ENCODE results near the gene ERMARD.

Gene ERMARD

DNA sequence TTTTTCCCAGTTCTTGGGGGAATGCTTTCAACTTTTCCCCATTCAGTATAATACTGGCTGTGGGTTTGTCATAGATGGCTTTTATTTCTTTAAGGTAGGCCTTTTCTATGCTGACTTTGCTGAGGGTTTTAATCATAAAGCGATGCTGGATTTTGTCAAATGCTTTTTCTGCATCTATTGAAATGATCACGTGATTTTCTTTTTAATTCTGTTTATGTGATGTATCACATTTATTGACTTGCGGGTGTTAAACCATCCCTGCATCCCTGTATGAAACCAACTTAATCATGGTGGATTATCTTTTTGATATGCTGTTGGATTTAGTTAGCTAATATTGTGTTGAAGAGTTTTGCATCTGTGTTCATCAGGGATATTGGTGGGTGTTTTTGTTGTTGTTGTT is 65.6 kb downstream of the ERMARD start:
- Histone ChIP-seq H3K36me3 (ENCODE audit: control insufficient read depth in 2 of 2, insufficient read depth in 2 of 2, low read length in 2 of 2) (no peaks in the 10 kb centered on the region), H3K4me3 (ENCODE audit: low read length in 2 of 2) (no peak overlapping the region), H3K27ac (ENCODE audit: low read depth in 2 of 2, low read length in 2 of 2) (no peak overlapping the region), H3K9ac (ENCODE audit: low read depth in 1 of 2, low read length in 2 of 2) (no peak overlapping the region), H3K9me3 (ENCODE audit: control insufficient read depth in 2 of 2, low read length in 2 of 2) (no peaks in the 10 kb centered on the region), H3K27me3 (ENCODE audit: control insufficient read depth in 2 of 2, insufficient read depth in 2 of 2, low read length in 2 of 2) (no peaks in the 10 kb centered on the region), H3K4me1 (ENCODE audit: control insufficient read depth in 2 of 2, insufficient read depth in 2 of 2, low read length in 2 of 2) (no peaks in the 10 kb centered on the region)

DNA sequence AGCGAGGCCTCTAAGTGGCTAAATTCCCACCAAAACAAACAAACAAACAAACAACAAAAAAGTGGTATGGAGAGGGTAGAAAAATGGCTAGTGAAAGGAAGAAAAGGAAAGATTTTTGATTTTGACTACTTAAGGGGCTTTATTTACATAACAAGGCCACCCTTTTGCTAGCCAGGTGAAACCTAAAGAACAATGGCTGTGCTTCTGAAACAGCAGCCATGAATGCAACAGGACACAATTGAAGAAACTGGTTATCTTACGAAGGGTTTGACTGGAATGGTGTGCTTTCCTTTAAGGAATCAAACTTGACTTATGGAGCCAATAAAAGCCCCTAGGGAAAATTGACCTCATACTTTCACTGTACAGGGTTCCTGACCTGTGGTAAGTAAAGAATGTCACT is 68.9 kb downstream of the ERMARD start:
- no peaks in the 10 kb centered on the region for H3K9me3 ChIP-seq (ENCODE audit: control insufficient read depth in 2 of 2, low read length in 2 of 2)
- H3K36me3 ChIP-seq (ENCODE audit: control insufficient read depth in 2 of 2, insufficient read depth in 2 of 2, low read length in 2 of 2): no peaks in the 10 kb centered on the region
- H3K9ac ChIP-seq (ENCODE audit: low read depth in 1 of 2, low read length in 2 of 2): no peak overlapping the region
- H3K4me1 ChIP-seq (ENCODE audit: control insufficient read depth in 2 of 2, insufficient read depth in 2 of 2, low read length in 2 of 2): no peaks in the 10 kb centered on the region
- no peak overlapping the region for H3K27ac ChIP-seq (ENCODE audit: low read depth in 2 of 2, low read length in 2 of 2)
- H3K27me3 ChIP-seq (ENCODE audit: control insufficient read depth in 2 of 2, insufficient read depth in 2 of 2, low read length in 2 of 2): no peaks in the 10 kb centered on the region
- H3K4me3 ChIP-seq (ENCODE audit: low read length in 2 of 2): no peak overlapping the region

DNA sequence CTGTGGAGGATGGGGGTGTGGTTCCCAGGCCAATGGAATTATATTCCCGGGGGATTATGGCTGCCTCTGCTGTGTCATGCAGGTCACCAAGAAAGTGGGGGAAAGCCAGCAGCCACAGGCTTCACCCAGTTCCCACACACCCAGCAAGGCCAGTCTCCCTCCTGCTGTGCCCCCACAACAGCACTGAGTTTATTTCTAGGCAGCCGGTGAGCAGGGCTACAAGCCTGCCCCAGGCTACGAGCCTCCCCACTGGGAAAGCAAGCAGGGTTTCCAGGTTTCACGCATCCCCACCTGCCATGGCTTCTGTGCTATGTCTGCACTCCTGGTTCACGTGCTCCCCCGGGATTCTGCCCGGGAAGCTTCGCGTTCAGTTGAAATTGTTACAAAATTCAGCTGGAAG is 72.6 kb downstream of the ERMARD start:
- Histone ChIP-seq H3K4me3 (ENCODE audit: low read length in 2 of 2) (no peak overlapping the region), H3K9me3 (ENCODE audit: control insufficient read depth in 2 of 2, low read length in 2 of 2) (no peaks in the 10 kb centered on the region), H3K36me3 (ENCODE audit: control insufficient read depth in 2 of 2, insufficient read depth in 2 of 2, low read length in 2 of 2) (no peaks in the 10 kb centered on the region), H3K27ac (ENCODE audit: low read depth in 2 of 2, low read length in 2 of 2) (no peak overlapping the region), H3K4me1 (ENCODE audit: control insufficient read depth in 2 of 2, insufficient read depth in 2 of 2, low read length in 2 of 2) (no peaks in the 10 kb centered on the region), H3K27me3 (ENCODE audit: control insufficient read depth in 2 of 2, insufficient read depth in 2 of 2, low read length in 2 of 2) (no peaks in the 10 kb centered on the region), H3K9ac (ENCODE audit: low read depth in 1 of 2, low read length in 2 of 2) (no peak overlapping the region)

DNA sequence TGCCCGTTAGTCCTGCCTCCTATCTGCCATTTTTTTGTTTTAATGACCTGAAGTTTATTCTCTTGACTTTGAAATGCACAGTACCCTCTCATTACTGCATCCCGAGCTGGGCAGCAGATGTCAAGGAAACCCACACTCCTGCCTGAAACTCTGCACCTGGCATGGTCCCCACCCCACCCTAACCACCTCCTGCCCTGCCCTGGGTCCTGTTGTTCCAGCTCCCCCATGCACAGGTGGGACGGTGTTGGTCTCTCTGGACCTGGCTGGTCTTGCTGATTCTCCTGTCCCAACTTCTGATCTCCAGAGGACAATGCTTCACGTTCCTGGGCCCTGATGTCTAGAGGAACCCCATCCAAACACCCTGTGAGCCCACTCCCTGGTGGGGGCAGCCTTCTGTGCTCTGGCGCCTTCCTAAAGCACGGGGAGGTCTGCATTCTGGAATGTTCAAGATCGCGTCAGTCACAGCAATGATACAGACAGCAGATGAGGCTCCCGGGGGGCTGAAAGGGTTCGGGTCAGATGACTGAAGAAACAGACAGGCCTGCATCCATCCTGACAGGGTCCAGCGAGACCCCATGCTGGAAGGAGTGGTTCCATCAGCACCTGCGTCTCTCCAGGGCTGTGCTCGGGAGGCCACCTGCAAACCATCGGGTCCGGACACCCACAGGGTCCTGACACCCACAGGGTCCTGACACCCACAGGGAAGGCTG is 73.6 kb downstream of the ERMARD start:
- no peak overlapping the region for H3K4me3 ChIP-seq (ENCODE audit: low read length in 2 of 2)
- no peak overlapping the region for H3K27ac ChIP-seq (ENCODE audit: low read depth in 2 of 2, low read length in 2 of 2)
- H3K27me3 ChIP-seq (ENCODE audit: control insufficient read depth in 2 of 2, insufficient read depth in 2 of 2, low read length in 2 of 2): no peaks in the 10 kb centered on the region
- H3K9ac ChIP-seq (ENCODE audit: low read depth in 1 of 2, low read length in 2 of 2): no peak overlapping the region
- H3K9me3 ChIP-seq (ENCODE audit: control insufficient read depth in 2 of 2, low read length in 2 of 2): no peaks in the 10 kb centered on the region
- H3K4me1 ChIP-seq (ENCODE audit: control insufficient read depth in 2 of 2, insufficient read depth in 2 of 2, low read length in 2 of 2): no peaks in the 10 kb centered on the region
- H3K36me3 ChIP-seq (ENCODE audit: control insufficient read depth in 2 of 2, insufficient read depth in 2 of 2, low read length in 2 of 2): no peaks in the 10 kb centered on the region

DNA sequence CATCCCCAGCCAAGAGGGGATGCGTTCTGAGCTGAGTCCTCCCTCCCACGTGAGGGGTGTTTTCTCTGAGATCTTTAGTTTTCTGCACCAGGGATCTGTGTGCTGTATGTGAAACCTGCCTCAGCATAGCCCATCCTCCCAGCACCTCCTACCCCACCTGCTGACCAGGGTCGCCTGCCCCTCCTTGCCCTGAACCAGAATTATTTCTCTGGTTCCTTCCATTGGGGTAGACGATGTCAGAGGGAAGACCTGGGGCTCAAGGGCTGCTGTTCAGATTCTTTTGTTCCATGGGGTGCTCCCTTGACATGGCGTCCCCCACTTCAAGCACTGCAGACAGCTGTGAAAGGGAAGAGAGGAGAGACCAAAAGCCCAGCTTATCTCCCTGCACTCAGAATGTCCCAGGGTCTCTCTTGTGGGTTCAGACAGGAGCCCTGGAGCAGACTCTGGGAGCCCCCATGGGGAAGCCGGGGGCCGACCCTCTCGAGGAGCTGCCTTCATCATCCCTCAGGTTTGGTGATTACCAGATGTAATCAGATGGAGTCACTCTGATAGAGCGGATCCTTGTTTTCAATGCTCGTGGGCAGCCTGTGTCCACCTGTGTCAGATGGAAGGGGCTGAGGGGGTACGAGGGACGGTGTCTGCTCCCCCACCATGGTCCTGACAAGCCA is 74.3 kb downstream of the ERMARD start:
- no peaks in the 10 kb centered on the region for H3K4me1 ChIP-seq (ENCODE audit: control insufficient read depth in 2 of 2, insufficient read depth in 2 of 2, low read length in 2 of 2)
- no peak overlapping the region for H3K27ac ChIP-seq (ENCODE audit: low read depth in 2 of 2, low read length in 2 of 2)
- H3K36me3 ChIP-seq (ENCODE audit: control insufficient read depth in 2 of 2, insufficient read depth in 2 of 2, low read length in 2 of 2): no peaks in the 10 kb centered on the region
- no peaks in the 10 kb centered on the region for H3K9me3 ChIP-seq (ENCODE audit: control insufficient read depth in 2 of 2, low read length in 2 of 2)
- no peaks in the 10 kb centered on the region for H3K27me3 ChIP-seq (ENCODE audit: control insufficient read depth in 2 of 2, insufficient read depth in 2 of 2, low read length in 2 of 2)
- no peak overlapping the region for H3K4me3 ChIP-seq (ENCODE audit: low read length in 2 of 2)
- no peak overlapping the region for H3K9ac ChIP-seq (ENCODE audit: low read depth in 1 of 2, low read length in 2 of 2)

DNA sequence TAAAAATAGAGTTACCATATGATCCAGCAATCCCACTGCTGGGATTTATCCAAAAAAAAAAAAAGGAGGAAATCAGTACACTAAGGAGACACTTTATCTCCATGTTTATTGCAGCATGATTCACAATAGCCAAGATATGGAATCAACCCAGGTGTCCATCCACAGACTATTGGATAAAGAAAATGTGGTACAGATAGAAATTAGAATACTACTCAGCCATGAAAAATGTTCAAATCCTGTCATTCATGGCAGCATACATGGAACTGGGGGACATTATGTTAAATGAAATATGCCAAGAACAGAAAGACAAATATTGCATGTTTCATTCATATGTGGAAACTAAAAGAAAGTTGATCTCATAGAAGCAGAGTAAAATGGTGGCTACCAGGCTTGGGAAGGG is 75.3 kb downstream of the ERMARD start:
- H3K27me3 ChIP-seq (ENCODE audit: control insufficient read depth in 2 of 2, insufficient read depth in 2 of 2, low read length in 2 of 2): no peaks in the 10 kb centered on the region
- H3K9ac ChIP-seq (ENCODE audit: low read depth in 1 of 2, low read length in 2 of 2): no peak overlapping the region
- no peak overlapping the region for H3K27ac ChIP-seq (ENCODE audit: low read depth in 2 of 2, low read length in 2 of 2)
- no peaks in the 10 kb centered on the region for H3K9me3 ChIP-seq (ENCODE audit: control insufficient read depth in 2 of 2, low read length in 2 of 2)
- no peak overlapping the region for H3K4me3 ChIP-seq (ENCODE audit: low read length in 2 of 2)
- H3K36me3 ChIP-seq (ENCODE audit: control insufficient read depth in 2 of 2, insufficient read depth in 2 of 2, low read length in 2 of 2): no peaks in the 10 kb centered on the region
- H3K4me1 ChIP-seq (ENCODE audit: control insufficient read depth in 2 of 2, insufficient read depth in 2 of 2, low read length in 2 of 2): peaks cover under 1 to 1% of the 10 kb centered on the region in 2 donors

DNA sequence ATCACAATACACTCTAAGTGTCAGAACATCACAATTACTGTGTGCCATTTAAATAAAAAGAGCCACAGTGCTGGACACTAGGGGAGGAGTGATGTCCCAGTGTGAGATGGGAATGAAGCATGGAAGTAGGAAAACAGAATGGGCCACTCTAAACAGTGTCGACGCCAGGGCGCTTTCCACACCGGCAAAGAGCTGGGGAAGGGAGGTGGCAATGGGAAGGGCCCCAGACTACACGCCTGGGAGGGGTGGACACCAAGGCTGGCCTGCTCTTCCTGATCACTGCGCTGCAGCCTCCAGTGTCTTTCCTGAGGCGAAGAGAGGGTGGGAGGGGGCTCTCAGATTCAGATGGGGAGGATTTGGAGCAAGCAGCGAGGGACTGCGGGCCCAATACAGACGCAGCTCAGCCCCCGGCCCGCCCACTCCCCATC is 75.9 kb downstream of the ERMARD start:
- no peaks in the 10 kb centered on the region for H3K9me3 ChIP-seq (ENCODE audit: control insufficient read depth in 2 of 2, low read length in 2 of 2)
- no peaks in the 10 kb centered on the region for H3K27me3 ChIP-seq (ENCODE audit: control insufficient read depth in 2 of 2, insufficient read depth in 2 of 2, low read length in 2 of 2)
- H3K27ac ChIP-seq (ENCODE audit: low read depth in 2 of 2, low read length in 2 of 2): no peak overlapping the region
- H3K4me1 ChIP-seq (ENCODE audit: control insufficient read depth in 2 of 2, insufficient read depth in 2 of 2, low read length in 2 of 2): peaks cover 4 to 5% of the 10 kb centered on the region in 2 donors
- H3K36me3 ChIP-seq (ENCODE audit: control insufficient read depth in 2 of 2, insufficient read depth in 2 of 2, low read length in 2 of 2): no peaks in the 10 kb centered on the region
- no peak overlapping the region for H3K9ac ChIP-seq (ENCODE audit: low read depth in 1 of 2, low read length in 2 of 2)
- no peak overlapping the region for H3K4me3 ChIP-seq (ENCODE audit: low read length in 2 of 2)

DNA sequence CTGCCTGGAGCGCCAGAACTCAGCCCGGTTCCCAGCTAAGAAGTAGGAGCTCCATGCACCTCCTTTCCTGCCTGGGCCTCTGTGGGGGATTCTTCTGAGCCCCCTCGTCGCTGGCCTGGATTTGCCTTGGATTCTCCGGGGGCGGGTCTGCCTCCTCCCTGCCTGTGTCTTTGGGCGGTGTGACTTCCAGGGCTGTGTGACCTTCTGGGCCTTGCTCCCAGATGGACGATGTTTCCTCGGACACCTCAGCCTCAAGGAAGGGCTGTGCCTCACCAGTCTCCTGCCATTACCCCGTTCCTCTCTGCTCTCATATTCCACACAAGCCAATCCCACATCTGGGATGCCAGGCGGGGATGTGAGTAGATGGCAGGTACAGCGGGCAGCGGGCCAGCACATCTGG is 76.8 kb downstream of the ERMARD start:
- Histone ChIP-seq H3K27me3 (ENCODE audit: control insufficient read depth in 2 of 2, insufficient read depth in 2 of 2, low read length in 2 of 2) (no peaks in the 10 kb centered on the region), H3K4me3 (ENCODE audit: low read length in 2 of 2) (no peak overlapping the region), H3K36me3 (ENCODE audit: control insufficient read depth in 2 of 2, insufficient read depth in 2 of 2, low read length in 2 of 2) (no peaks in the 10 kb centered on the region), H3K4me1 (ENCODE audit: control insufficient read depth in 2 of 2, insufficient read depth in 2 of 2, low read length in 2 of 2) (peaks cover 4 to 5% of the 10 kb centered on the region in 2 donors), H3K9me3 (ENCODE audit: control insufficient read depth in 2 of 2, low read length in 2 of 2) (no peaks in the 10 kb centered on the region), H3K27ac (ENCODE audit: low read depth in 2 of 2, low read length in 2 of 2) (no peak overlapping the region), H3K9ac (ENCODE audit: low read depth in 1 of 2, low read length in 2 of 2) (no peak overlapping the region)

DNA sequence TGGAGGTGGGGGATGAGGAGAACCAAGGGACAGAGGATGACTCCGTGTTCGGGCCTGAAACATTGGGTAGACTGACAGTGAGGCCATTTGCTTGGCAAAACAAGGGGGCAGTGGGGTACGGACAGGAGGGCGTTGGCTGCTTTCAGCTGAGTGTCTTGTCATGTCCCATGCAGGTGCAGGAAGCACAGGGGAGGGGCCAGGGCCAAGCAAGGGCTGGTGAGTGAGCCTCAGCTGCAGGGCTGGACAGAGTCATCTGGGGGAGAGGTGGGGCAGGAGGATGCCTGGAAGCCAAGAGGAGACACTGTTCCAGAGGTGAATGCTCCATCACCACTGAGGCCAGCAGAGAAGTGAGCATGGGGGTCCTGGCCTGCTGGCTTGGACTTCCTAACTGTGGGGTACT is 78.4 kb downstream of the ERMARD start:
- no peak overlapping the region for H3K4me3 ChIP-seq (ENCODE audit: low read length in 2 of 2)
- no peaks in the 10 kb centered on the region for H3K36me3 ChIP-seq (ENCODE audit: control insufficient read depth in 2 of 2, insufficient read depth in 2 of 2, low read length in 2 of 2)
- peaks cover 4 to 5% of the 10 kb centered on the region in 2 donors for H3K4me1 ChIP-seq (ENCODE audit: control insufficient read depth in 2 of 2, insufficient read depth in 2 of 2, low read length in 2 of 2)
- H3K27me3 ChIP-seq (ENCODE audit: control insufficient read depth in 2 of 2, insufficient read depth in 2 of 2, low read length in 2 of 2): no peaks in the 10 kb centered on the region
- H3K27ac ChIP-seq (ENCODE audit: low read depth in 2 of 2, low read length in 2 of 2): no peak overlapping the region
- no peak overlapping the region for H3K9ac ChIP-seq (ENCODE audit: low read depth in 1 of 2, low read length in 2 of 2)
- no peaks in the 10 kb centered on the region for H3K9me3 ChIP-seq (ENCODE audit: control insufficient read depth in 2 of 2, low read length in 2 of 2)

DNA sequence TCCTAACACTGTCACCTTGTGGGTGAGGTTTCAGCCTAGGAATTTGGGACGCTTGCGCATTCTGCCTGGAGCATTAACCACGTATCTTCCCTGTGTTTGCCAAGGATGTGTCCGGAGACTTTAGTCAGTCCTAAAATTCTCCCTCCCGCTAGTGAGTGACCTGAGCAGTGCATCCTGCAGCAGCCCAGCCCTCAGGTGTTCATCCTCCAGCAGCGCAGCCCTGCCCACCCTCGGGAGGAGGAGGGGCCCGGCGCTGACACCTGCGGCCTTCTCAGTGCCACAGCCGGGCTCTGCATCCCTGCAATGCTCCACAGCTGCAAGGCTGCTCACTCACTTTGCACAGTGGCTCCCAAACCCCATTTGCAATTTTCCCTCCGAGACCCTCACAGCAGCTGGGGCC is 79.5 kb downstream of the ERMARD start:
- Histone ChIP-seq H3K9me3 (ENCODE audit: control insufficient read depth in 2 of 2, low read length in 2 of 2) (no peaks in the 10 kb centered on the region), H3K9ac (ENCODE audit: low read depth in 1 of 2, low read length in 2 of 2) (no peak overlapping the region), H3K4me3 (ENCODE audit: low read length in 2 of 2) (no peak overlapping the region), H3K4me1 (ENCODE audit: control insufficient read depth in 2 of 2, insufficient read depth in 2 of 2, low read length in 2 of 2) (peaks cover 4 to 5% of the 10 kb centered on the region in 2 donors), H3K36me3 (ENCODE audit: control insufficient read depth in 2 of 2, insufficient read depth in 2 of 2, low read length in 2 of 2) (no peaks in the 10 kb centered on the region), H3K27me3 (ENCODE audit: control insufficient read depth in 2 of 2, insufficient read depth in 2 of 2, low read length in 2 of 2) (no peaks in the 10 kb centered on the region), H3K27ac (ENCODE audit: low read depth in 2 of 2, low read length in 2 of 2) (no peak overlapping the region)
